PC-9 (cell line): Measurements from ENCODE around the gene IDI1. TPM values are rescaled to one million over a fixed set of nuclear protein-coding genes. Genes with fewer than 3 reads are reported as not detected.

Experiments used
- Bru-seq: library from RNA; stranded (reverse); fragments of 400-500 nt; gene quantifications from one replicate; lab custom pipeline; 2021; lab: Mats Ljungman, UMichigan
- BruChase-seq, 2 experiments: library from RNA; stranded (reverse); fragments of 400-500 nt; gene quantifications; one replicate each; lab custom pipeline; 2021; lab: Mats Ljungman, UMichigan
- BruUV-seq: library from RNA; stranded (reverse); fragments of 400-500 nt; replicated peaks from 2 replicates; lab custom pipeline; 2021; lab: Mats Ljungman, UMichigan
- CTCF ChIA-PET: fragments of 300-600 bp; sonication (Branson Sonifier 250); formaldehyde crosslinking; loops from one replicate; lab custom pipeline; 2022; ENCODE audit warnings: antibody characterized with exemption; lab: Charles Lee
- POLR2A ChIA-PET: fragments of 300-600 bp; sonication (Branson Sonifier 250); formaldehyde crosslinking; loops from one replicate; lab custom pipeline; 2022; ENCODE audit warnings: antibody characterized with exemption; ENCODE audit not compliant: unreplicated experiment; lab: Charles Lee
- DNase-seq, 2 experiments: peaks; one replicate each; pipeline versions ENCODE4 v3.0.0 to v3.0.0-alpha.2; 2015 to 2022; ENCODE audit warnings: mixed read lengths in 1 of 2
- H2AFZ ChIP-seq: fragments of 200-600 bp; sonication (generic); 2 replicates; pipeline ENCODE4 v1.8.1; 2017; ENCODE audit warnings: antibody characterized with exemption
- H3F3A ChIP-seq: fragments of 200-600 bp; sonication (generic); 2 replicates; pipeline ENCODE4 v1.8.1; 2017; ENCODE audit warnings: antibody characterized with exemption, mild to moderate bottlenecking, low read depth; ENCODE audit not compliant: insufficient read depth
- H3K27ac ChIP-seq: fragments of 200-600 bp; sonication (generic); 2 replicates; pipeline ENCODE4 v1.6.1; 2016; ENCODE audit warnings: mixed run types
- H3K27me3 ChIP-seq: fragments of 200-600 bp; sonication (generic); 2 replicates; pipeline ENCODE4 v1.6.1; 2016; ENCODE audit warnings: low read depth, mixed run types; ENCODE audit not compliant: insufficient read depth
- H3K36me3 ChIP-seq: fragments of 200-600 bp; sonication (generic); 2 replicates; pipeline ENCODE4 v1.6.1; 2016; ENCODE audit warnings: low read depth, mixed run types
- H3K4me1 ChIP-seq: fragments of 200-600 bp; sonication (generic); replicated peaks from 2 replicates; pipeline ENCODE4 v1.6.1; 2016; ENCODE audit warnings: mixed run types; ENCODE audit not compliant: insufficient read depth
- H3K4me2 ChIP-seq: fragments of 200-600 bp; sonication (generic); 2 replicates; pipeline ENCODE4 v1.6.1; 2017; ENCODE audit warnings: mixed run types
- H3K4me3 ChIP-seq: fragments of 200-600 bp; sonication (generic); 2 replicates; pipeline ENCODE4 v1.6.1; 2016; ENCODE audit warnings: mixed run types
- H3K79me2 ChIP-seq: fragments of 200-600 bp; sonication (generic); 2 replicates; pipeline ENCODE4 v1.6.1; 2017; ENCODE audit warnings: low read depth, mixed run types
- H3K9me2 ChIP-seq: fragments of 200-600 bp; sonication (generic); 2 replicates; pipeline ENCODE4 v1.8.1; 2017; ENCODE audit warnings: mild to moderate bottlenecking; ENCODE audit not compliant: insufficient read depth
- H3K9me3 ChIP-seq: fragments of 200-600 bp; sonication (generic); 2 replicates; pipeline ENCODE4 v1.8.1; 2016; ENCODE audit warnings: low read depth; ENCODE audit not compliant: insufficient read depth
- H4K20me1 ChIP-seq: fragments of 200-600 bp; sonication (generic); 2 replicates; pipeline ENCODE4 v1.8.1; 2017; ENCODE audit not compliant: insufficient read depth
- EZH2 ChIP-seq: fragments of 200-600 bp; sonication (generic); IDR thresholded peaks from 2 replicates; pipeline ENCODE4 v1.8.0; 2017; ENCODE audit warnings: antibody characterized with exemption, low read depth
- intact Hi-C: fragments of 100-400 bp; cut with micrococcal nuclease; formaldehyde crosslinking; loops from one replicate; pipeline ENCODE4 v1.10.0; 2022; ENCODE audit not compliant: unreplicated experiment
- long read RNA-seq: library from polyadenylated mRNA; stranded (forward); transcript quantifications from one replicate; pipeline ENCODE4 v2.0.0, GENCODE V29; 2022
- total RNA-seq: library from RNA; stranded (reverse); gene quantifications from 2 replicates; pipeline ENCODE4 v1.2.3, GENCODE V29; 2021
- TF ChIP-seq, protein P1 (sequence below): fragments of 200-600 bp; sonication (generic); conservative IDR thresholded peaks from 2 replicates; pipeline ENCODE4 v1.6.1; 2017; ENCODE audit warnings: mixed run types, antibody characterized with exemption, mild to moderate bottlenecking, moderate library complexity

The IDI1 gene
- total RNA-seq (38.5 and 57.7 TPM in 2 replicates), Bru-seq, nascent RNA (percentile 95 among the genes with signal in this experiment), BruChase-seq, experiment 1, labeled RNA remaining after a 2-hour chase (percentile 98 among the genes with signal in this experiment), BruChase-seq, experiment 2, labeled RNA remaining after a 6-hour chase (percentile 99 among the genes with signal in this experiment)
- long read RNA-seq, transcript IDI1-205 (4 exons, 1,066 nt): minor isoform, 19 of 255 reads
- long read RNA-seq, transcript IDI1-201 (5 exons, 2,301 nt): major isoform, 200 of 255 reads
- long read RNA-seq, partial matches to known transcripts: 32 of 255 reads
- long read RNA-seq, other reads (novel, unspliced or antisense): 4 of 255 reads

- peaks cover 79% of the 10 kb centered on the region for H3K79me2 ChIP-seq
- peak within 1 kb of the TSS; percentile 92 for H3K4me3 ChIP-seq
- ChIA-PET CTCF (interaction anchor here (0.6 kb wide), 1 partner anchor 48 kb away, joined by 4 read pairs; no protein-coding TSS in a partner anchor), POLR2A (interaction anchor here (0.6 to 0.7 kb wide), 2 partner anchors 13 to 117 kb away, joined by 3 to 7 read pairs; partner anchors contain the start of gene LARP4B)
- peaks cover 15% of the 10 kb centered on the region; the same call in 1 of the 2 replicates for H4K20me1 ChIP-seq
- H3F3A ChIP-seq: peaks cover 15% of the 10 kb centered on the region
- peak within 1 kb of the TSS; percentile 95 for H3K4me2 ChIP-seq
- H3K36me3 ChIP-seq: no peaks in the 10 kb centered on the region
- intact Hi-C loops: loop anchor here (1.0 to 2.0 kb wide), 2 partner anchors 62 to 118 kb away; partner anchors contain the start of gene LARP4B
- DNase-seq: peak; percentile 91 to 97
- H3K9me3 ChIP-seq: no peaks in the 10 kb centered on the region
- no peaks in the 10 kb centered on the region for H3K9me2 ChIP-seq
- BruUV-seq: no TSS peak
- peaks cover 16% of the 10 kb centered on the region for H3K4me1 ChIP-seq
- no peak for TF ChIP-seq EZH2
- TF ChIP-seq, protein P1, sequence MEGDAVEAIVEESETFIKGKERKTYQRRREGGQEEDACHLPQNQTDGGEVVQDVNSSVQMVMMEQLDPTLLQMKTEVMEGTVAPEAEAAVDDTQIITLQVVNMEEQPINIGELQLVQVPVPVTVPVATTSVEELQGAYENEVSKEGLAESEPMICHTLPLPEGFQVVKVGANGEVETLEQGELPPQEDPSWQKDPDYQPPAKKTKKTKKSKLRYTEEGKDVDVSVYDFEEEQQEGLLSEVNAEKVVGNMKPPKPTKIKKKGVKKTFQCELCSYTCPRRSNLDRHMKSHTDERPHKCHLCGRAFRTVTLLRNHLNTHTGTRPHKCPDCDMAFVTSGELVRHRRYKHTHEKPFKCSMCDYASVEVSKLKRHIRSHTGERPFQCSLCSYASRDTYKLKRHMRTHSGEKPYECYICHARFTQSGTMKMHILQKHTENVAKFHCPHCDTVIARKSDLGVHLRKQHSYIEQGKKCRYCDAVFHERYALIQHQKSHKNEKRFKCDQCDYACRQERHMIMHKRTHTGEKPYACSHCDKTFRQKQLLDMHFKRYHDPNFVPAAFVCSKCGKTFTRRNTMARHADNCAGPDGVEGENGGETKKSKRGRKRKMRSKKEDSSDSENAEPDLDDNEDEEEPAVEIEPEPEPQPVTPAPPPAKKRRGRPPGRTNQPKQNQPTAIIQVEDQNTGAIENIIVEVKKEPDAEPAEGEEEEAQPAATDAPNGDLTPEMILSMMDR: no peak
- H3K27ac ChIP-seq: peak within 1 kb of the TSS; percentile 87
- peak within 1 kb of the TSS; percentile 83 for H2AFZ ChIP-seq
- H3K27me3 ChIP-seq: no peaks in the 10 kb centered on the region
These were observed at the start of gene IDI1 for GRCh38 chr10:1048732-1049424. Gene IDI1 (minus strand): TSS chr10:1049119. CDS start chr10:1049003, 116 bp downstream.

DNA sequence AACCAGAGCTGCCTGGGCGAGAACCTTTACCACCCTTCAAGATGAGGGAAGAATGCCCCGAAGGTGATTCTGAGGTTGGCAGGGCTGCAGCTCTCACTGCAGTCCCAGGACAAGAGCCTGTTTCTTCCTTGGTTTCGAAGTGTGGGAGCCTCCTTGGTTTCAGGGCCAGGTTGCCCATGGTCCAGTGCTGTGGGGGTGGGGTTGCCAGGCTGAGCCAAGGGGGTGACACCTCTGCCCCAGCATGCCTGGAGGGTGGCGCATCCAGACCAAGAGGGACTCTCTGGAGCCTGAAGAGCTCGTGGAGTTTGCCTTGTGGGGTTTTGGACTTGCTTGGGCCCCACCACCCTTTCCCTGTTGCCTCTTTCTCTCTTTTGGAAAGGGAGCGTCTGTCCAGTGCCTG is 48.5 kb upstream of the IDI1 start:
- BruUV-seq: no TSS peak
- Histone ChIP-seq H3K79me2 (no peaks in the 10 kb centered on the region), H3K27me3 (no peaks in the 10 kb centered on the region), H4K20me1 (no peaks in the 10 kb centered on the region), H3K27ac (no peak overlapping the region), H2AFZ (no peak overlapping the region), H3K9me3 (no peaks in the 10 kb centered on the region), H3K4me1 (no peaks in the 10 kb centered on the region), H3K4me2 (no peak overlapping the region), H3K4me3 (no peak overlapping the region), H3K36me3 (no peaks in the 10 kb centered on the region), H3K9me2 (no peaks in the 10 kb centered on the region), H3F3A (no peaks in the 10 kb centered on the region)
- ChIA-PET CTCF (no interaction called here), POLR2A (no interaction called here)
- DNase-seq: no peak
- intact Hi-C loops: no loop called here
- TF ChIP-seq EZH2: no peak
- TF ChIP-seq, protein P1: no peak

DNA sequence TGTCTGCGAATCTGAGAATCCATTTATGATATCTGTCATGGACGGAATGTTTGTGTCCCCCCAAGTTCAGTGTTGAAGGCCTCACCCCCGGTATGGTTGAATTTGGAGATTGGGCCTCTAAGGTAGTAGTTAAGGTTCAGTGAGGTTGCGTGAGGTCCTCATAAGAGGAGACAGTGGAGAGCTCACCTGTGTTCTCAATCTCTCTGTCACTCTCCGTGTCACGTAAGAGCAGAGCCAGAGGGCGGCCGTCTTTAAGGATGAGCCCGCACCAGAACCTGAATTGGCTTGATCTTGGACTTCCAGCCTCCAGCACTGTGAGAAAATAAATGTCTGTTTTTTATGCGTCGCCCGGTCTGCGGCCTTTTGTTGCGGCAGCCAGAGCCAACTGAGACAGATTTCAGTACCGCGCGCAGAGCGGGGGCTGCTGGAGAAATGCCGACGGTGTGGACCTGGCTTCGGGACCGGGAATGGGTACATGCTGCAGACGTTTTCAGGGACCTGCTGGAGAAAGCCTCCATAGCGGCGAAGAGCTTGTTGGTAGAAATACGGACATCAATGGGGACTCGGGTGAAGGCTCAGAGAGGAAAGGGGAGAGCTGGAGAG is 47.5 kb upstream of the IDI1 start:
- Histone ChIP-seq H3K27ac (no peak overlapping the region), H3K4me1 (no peaks in the 10 kb centered on the region), H4K20me1 (no peaks in the 10 kb centered on the region), H3K4me2 (no peak overlapping the region), H3F3A (no peaks in the 10 kb centered on the region), H3K36me3 (no peaks in the 10 kb centered on the region), H3K79me2 (no peaks in the 10 kb centered on the region), H3K9me3 (no peaks in the 10 kb centered on the region), H3K4me3 (no peak overlapping the region), H3K9me2 (no peaks in the 10 kb centered on the region), H2AFZ (no peak overlapping the region), H3K27me3 (no peaks in the 10 kb centered on the region)
- no peak for TF ChIP-seq EZH2
- TF ChIP-seq, protein P1: no peak
- DNase-seq: no peak
- CTCF ChIA-PET: no interaction called here
- POLR2A ChIA-PET: no interaction called here
- BruUV-seq: no TSS peak
- intact Hi-C loops: no loop called here
